NCI-H2081 (cell line): Measurements from ENCODE around the gene SORL1-AS1.
"Not testable (repeated sequence)": the region's sequence is repeated elsewhere in the genome, so short reads cannot be mapped to it uniquely, and the experiment has no call there.

ENCODE experiments used
- DNase-seq, 2 experiments: peaks; one replicate each; lab custom pipeline; 2025; lab: John Stamatoyannopoulos, UW

Gene SORL1-AS1

GRCh38 chr11:121452609-121453150 lies at the start of gene SORL1-AS1:
Gene SORL1-AS1 (minus strand): TSS chr11:121452967.
- DNase-seq, result peak in 1 of 2 experiments; percentile 76

GRCh38 chr11:121500717-121501116 lies 48.0 kb upstream of the SORL1-AS1 start:
- no peak for DNase-seq

GRCh38 chr11:121500275-121500674 lies 47.5 kb upstream of the SORL1-AS1 start:
- no peak for DNase-seq

DNA sequence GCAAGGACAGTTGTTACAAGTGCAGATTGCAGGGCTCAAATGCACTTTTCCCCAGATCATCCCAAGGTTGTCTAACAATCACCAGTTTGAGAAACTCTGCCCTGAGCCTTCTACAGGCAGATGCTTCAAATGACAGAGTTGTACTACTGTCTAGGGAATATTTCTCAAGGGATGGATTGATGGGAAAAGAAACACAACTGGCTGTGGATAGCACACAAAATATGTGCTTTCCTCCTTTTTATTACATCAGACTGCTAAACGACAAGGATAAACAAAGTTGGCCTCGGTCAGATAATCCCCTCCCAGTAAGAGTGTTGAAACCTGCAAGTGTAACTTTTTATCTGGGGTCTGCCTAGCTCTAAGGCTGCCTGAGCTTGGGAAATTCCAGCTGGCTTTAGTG lies 46.6 kb upstream of the SORL1-AS1 start:
- DNase-seq, result no peak

DNA sequence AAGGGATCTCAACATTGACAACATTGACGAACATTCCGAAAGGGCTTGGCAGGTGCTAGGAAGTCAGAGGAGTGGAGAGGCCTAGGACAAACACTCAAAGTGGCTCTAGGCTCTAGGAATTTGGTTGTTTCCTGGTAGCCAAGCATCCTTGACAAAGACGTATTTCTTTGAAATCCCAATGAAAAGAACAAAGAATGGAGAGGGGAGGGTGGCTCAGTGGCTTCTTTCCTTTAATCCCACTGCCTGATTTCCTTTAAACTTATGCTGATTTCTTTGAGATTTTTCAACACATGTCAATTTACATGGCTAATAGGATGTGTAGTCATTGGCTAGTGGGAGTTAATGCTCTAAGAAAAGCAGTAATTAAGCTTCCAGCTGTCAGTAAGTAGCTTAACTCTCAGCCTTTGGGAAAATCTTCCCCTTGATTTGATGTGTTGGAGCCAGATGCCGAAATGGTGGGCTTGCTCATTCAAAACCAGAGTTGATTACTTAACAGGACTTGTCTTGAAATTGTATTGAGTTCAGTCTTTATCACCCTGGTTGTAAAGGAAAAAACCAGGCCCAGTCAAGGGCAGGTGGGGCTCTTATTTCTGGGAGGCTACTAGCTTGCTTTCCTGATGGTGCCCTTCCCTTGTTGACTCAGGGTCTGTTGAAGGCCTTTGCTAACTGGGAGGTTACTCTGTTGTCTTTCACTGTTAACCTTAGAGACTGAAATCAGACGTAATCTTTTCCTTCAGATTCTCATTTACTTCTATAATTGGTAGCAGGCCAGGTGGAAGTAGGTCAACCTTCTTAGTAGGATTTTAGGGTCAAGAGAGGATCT lies 44.6 kb upstream of the SORL1-AS1 start:
- no peak for DNase-seq

DNA sequence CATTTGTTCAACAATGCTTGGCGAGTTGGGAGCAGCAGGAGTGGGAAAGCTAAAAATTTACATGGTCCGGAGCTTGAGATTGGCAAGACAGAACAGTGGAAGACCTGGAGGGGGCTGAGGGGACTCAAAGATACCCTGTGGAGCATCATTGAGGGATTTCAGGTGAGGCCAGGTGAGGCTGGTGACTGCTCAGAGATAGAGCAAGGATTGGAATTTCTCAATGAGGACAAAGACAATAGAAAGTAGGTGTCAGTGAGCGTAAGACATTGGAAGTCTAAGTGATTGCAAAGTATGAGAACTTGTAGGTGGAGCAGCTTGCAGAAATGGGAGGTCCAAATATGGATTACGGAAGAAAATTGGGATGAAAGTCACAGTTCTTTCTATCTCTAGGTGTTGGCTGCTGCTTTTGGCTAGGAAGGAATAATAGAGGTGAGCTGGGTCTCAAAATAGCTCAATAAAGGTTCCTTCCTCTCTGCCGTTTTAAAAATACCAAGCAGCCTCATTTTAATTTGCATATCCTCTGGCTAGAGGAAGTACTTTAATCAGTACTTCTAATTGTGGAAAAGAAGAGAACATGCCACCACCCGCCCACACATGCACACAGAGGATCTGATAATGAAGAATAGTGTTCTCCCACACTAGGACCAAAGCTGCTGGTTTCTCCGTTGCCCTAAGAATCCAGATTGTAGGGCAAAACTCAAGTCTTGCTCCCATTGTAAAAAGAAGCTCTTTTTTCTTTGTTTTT lies 41.8 kb upstream of the SORL1-AS1 start:
- no peak for DNase-seq

DNA sequence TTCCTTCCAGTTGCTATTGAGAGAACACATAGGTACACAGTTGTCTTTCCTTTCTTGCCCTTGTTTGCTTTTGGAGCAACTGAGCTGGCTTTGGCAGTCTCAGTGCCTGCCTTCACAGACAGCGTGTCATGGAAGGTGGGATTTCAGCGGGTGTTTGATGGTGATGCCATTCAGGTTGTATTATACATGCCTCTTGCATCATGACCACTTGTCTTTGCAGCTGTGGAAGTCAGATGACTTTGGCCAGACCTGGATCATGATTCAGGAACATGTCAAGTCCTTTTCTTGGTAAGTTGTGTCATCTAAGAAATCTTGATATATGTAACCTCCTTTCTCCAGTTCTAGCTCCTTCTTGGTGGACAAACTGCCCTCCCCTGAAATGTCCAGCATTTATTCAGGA lies 37.1 kb upstream of the SORL1-AS1 start:
- no peak for DNase-seq

DNA sequence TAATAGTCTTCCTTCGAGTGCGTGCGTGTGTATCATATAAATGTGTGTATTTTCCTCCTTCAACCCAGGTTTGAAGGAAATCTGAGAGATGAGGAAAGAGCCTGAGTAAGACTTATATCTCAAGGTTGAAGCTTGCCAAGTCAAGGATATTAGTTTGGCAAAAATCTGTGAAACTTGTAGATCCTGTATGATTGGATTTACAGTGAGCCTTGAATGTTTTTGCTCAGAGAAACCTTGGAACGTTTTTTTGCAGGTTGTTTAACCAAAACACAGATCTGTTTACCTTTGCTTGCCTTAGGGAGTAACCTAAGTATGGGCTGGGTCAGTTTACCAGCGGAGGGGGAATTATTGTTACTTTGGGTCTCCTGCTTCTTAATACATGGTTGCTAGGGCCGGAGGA lies 35.9 kb upstream of the SORL1-AS1 start:
- DNase-seq, result no peak

DNA sequence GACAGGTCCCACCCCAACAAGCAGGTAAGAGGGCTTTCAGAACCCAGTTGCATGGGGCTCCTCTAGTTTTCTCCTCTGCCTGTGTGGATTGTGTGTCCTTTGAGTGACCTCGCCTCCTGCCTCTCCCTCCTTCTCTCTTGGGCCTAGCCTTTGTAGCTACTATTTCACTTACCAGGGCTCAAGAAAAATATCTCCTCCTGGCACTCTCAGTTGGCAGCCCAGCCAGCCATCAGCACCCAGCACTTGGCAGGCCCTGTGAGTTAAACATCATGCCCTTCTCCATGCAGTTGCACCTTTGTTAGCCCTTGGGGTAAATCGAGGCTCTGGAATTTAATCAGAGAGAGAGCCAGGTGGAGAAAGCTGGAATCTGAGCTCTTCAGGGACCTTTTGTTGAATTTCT lies 35.4 kb upstream of the SORL1-AS1 start:
- no peak for DNase-seq

GRCh38 chr11:121487191-121487590 lies 34.4 kb upstream of the SORL1-AS1 start:
- DNase-seq, result no peak

GRCh38 chr11:121486054-121486453 lies 33.3 kb upstream of the SORL1-AS1 start:
- DNase-seq, result no peak

DNA sequence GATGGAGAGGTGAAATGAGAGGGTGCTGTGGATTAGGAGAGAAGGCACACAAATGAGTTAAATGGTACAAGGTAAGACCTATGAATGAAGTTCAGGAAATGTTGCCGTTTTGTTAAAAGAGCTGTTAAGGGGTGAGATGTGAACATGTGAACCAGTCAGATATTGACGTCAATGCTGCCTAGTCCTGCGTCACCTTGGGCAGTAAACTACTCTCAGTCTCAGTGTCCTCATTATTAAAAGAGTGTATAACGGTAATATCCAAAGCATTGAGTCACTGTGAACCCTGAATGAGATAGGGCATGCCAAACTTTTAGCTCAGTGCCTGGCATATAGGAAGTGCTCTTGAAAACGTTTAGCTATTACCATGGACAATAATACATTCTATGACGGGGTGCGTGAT lies 32.4 kb upstream of the SORL1-AS1 start:
- no peak for DNase-seq

DNA sequence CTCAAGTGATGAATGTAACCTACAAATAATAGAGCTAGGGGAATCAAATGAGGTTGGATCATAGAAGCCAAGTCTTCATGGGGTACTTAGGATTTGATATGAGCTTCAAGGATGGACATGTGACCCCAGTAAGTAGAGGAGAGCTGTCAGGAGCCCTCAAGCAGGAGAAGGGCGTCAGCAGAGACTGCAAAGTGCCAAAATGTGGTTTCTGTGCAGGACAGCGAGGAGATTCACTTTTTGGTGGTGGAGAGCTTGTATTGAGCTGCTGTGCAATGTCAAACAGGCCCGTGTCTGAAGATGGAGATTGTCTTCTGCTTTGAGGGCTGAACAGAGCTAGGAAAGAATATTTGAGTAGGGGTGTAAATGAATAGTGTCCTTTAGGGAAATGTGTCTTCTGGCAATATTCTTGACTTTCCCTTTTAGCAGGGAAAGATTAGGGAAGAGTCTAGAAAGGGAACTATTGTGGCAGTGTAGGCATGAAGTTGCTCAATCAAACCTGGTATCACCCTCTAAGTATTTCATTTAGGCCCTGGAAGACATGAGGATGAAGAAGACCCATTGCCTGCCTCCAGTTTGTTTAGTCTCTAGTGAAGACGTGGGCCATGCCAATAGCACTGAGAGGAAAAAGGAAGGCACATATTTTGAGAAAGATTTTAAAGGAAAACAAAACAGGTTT lies 31.2 kb upstream of the SORL1-AS1 start:
- no peak for DNase-seq

- no peak for DNase-seq
Observed at GRCh38 chr11:121482231-121483129, 29.7 kb upstream of the SORL1-AS1 start.

- not testable (repeated sequence) for DNase-seq
Observed at GRCh38 chr11:121481484-121482230, 28.9 kb upstream of the SORL1-AS1 start.

GRCh38 chr11:121479698-121480238 lies 27.0 kb upstream of the SORL1-AS1 start:
- DNase-seq, result no peak

DNA sequence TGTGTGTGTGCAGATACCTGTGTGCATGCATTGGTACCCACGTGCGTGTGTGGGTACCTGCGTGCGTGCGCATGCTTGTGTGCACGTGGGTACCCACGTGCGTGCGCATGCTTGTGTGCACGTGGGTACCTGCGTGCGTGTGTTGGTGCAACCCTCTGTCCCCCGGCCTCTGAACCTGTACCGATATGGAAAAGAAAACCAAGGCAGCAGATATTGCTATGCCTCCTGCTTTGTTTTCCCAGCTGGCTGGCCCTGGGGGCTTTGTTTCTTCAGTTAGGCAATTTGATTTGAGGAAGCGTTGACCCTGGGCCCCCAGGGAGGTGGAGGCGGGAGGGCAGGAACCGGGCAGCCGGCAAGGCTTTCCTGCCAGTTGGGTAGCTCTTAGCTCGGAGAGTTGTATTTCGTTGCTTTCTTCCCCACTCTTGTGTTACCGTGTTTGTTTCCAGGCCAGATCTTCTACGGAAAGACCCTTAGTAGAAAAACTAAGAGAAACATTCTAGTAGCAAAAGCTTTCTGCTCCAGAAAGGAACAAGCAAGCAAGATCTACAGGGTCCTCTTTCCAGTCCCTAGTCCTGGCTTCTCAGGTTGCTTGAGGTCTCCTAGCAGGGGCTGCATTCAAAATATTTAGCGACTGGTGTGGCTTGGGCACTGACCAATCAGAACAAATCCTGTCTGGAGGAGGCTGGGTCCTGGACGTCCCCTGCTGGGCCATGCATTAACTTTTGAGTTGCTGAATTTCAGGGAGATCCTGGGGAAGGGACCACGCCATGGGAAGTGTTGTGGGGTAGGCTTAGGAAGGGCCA lies 26.3 kb upstream of the SORL1-AS1 start:
- DNase-seq, result no peak

- no peak for DNase-seq
Observed at GRCh38 chr11:121478226-121478894, 25.6 kb upstream of the SORL1-AS1 start.
